GM12891 (cell line): ENCODE data around the gene CNTNAP4.

Source experiments
- PAX5 ChIP-seq: IDR thresholded peaks from 2 replicates; pipeline ENCODE4 v1.6.1; 2011; ENCODE audit warnings: low read length, moderate library complexity, mild to moderate bottlenecking; ENCODE audit not compliant: insufficient read depth, severe bottlenecking
- POLR2A ChIP-seq: IDR thresholded peaks from 2 replicates; pipeline ENCODE4 v1.6.1; 2011; ENCODE audit warnings: low read depth, low read length, control low read depth
- POLR2AphosphoS5 ChIP-seq: IDR thresholded peaks from 2 replicates; pipeline ENCODE4 v1.6.1; 2011; ENCODE audit warnings: low read depth, low read length, control low read depth
- SPI1 ChIP-seq: IDR thresholded peaks from 2 replicates; pipeline ENCODE4 v1.6.1; 2011; ENCODE audit warnings: low read depth, low read length, control low read depth

DNA sequence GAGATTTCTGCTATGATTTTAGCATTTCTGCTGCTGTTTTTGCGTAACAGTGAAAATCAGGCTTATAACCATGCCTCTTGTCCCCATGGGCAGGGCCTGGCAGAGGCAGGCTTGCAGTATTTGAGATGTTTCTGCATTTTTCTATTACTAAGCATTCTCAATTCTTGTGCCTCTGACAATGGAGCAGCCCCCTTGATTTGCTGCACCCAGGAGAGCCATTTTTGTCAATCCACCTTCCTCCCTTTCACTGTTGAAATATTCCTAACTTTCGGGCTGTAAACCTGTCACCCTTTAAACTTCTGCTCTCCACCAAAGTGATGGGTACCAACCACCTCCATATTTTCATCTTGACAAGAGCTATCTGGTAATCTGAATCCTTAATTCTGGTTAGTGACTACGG, 178.1 kb downstream of the CNTNAP4 start:
- TF ChIP-seq POLR2AphosphoS5 (no peak), SPI1 (no peak), POLR2A (no peak), PAX5 (no peak)
